ENCODE results near the gene TBC1D22A.

TBC1D22A gene

DNA sequence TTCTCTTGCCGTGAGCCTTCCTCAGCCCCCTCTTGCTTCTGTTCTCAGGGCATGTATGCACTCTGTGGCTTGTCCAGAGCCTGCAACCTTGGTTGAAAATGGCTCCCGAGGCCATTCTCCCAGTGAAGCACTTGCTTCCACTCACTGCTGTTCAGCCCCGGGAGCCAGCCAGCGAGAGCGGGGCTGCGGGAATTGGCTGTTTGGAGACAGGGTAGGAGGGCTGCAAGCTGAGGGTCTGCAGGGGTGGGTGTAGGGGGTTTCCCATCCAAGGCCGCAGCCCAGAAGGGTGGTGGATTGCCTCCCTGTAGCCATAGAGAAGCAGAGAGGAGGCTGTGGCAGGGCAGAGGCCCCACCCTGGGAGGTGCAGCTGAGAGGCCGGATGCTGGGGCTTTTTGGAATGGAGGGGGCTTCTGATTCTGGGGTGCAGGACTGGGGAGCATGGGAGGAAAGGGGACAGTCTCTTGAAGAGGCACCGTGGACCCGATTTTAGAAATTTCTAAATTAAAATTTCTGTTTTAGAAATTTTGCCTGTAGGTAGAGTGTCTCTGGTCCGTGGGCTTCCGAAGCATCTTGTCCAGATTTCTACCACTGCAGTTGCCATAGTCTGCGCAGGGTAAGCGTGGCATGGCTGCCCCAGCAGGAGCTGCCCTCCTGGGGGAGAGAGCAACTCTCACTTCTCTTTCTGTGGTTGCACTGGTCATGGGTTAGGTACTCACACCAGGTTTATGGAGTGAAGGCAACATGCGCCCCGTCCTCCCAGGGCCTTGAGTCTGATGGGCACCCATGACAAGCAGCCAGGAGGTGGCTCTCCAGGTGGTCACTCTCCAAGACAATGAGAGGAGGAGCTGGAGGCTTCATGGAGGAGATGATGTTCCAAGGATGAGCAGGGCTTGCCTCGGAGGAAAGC lies 100.2 kb downstream of the TBC1D22A start:
- DNase-seq = no peak

DNA sequence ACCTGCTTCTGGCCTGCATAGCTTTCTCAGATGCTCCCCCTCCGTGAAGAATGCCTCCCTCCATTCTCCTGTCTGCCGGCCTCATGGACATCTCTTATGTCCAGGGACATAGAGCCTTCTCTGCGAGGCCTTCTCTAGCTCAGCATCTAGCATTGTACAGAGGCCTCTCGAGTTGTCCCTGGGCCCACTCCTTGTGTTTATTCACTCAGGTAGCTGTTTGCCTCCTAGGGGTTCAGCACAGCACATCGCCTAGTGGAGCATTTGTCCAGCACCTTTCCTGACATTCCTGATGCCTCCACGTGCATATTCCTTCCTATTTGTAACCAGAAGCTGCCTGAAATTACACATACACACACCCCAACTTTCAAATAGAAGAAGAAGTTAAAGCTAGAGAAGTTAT lies 101.3 kb downstream of the TBC1D22A start:
- DNase-seq = no peak

DNA sequence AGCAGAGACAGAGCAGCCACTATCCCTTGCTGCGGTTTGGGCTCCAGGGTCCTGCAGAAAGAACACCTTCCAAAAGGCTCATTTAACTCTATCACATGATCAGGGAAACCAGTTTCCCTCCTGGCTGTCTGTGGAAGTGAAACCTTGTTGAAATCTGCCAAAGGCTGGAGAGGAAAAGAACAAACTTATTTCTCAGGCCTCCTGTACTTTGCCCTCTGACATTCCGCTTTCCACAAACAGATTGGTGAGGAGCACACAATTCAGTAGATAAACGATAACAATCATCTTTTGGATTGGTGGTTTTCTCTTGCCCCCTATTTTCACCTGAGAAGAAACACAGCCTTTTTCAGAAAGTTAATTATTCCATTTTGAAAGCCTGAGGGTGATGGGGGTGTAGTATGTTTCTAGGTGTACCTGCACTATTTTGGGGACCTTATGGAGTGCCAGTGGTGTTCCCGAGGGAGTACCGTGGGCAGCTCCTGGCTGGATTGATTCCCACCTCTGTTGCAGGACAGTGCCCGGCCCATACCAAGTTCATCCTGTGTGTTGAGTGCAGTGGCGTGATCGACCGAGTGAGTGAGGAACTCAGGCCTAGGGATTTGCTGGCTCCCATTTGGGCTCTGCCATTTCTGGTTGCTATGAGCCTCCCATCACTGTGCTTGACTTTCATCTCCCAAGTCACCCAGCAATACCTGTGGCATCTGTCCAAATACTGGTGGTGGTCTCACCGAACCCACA lies 102.0 kb downstream of the TBC1D22A start:
- no peak for DNase-seq

DNA sequence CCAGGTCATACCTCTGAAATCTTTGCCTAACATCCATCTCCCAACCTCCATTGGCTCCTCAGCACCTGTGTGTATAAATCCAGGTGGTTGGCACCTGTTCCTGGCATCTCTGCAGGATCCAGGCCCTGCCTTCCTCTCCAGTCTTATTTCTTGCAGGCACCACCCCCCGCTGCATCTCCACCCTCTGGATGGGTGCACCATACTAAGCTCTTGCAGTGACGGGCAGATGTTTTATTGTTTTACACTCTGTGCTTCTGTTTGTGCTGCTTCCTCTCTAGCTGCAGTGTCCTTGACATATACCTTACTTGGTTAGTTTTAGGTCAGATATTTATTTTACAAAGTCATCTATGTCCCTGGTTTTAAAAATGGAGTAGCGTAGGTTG lies 102.6 kb downstream of the TBC1D22A start:
- DNase-seq = no peak

DNA sequence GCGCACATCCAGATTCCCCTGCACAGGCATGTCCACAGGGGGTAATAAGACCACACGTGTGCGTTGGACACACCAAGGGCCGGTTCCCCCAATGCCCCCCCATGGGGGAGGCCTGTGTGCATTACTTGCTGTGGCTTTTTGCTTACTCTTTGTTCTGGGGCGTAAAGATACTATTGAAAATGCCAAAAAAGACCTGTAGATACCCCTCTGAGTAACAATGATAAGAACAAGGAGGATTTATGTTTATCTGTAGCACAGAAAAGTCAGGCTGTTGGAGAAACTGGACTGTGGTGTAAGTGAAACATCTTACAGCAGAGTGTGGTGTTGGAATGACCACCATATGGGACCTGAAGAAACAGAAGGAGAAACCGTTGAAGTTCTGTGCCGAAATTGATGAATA lies 103.2 kb downstream of the TBC1D22A start:
- DNase-seq = no peak

GRCh38 chr22:46866591-46866990 lies 104.1 kb downstream of the TBC1D22A start:
- DNase-seq = no peak

DNA sequence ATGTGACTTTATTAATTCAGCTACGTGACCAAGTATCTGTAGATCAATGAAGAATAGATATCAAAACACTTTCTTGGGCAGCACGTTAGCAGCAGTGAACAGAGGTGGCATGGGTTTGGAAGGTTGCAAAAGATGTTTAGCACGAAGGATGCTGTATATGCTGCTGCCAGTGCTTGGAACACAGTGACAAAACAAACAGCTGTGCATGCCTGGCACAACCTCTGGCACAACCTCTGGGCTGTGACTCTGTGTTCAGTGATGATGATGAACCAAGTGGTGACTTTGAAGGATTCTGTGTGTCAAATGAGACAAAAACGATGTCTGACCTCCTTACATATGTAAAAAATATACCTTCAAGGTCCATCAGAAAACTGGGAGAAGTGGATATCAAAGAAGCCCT lies 104.7 kb downstream of the TBC1D22A start:
- no peak for DNase-seq

DNA sequence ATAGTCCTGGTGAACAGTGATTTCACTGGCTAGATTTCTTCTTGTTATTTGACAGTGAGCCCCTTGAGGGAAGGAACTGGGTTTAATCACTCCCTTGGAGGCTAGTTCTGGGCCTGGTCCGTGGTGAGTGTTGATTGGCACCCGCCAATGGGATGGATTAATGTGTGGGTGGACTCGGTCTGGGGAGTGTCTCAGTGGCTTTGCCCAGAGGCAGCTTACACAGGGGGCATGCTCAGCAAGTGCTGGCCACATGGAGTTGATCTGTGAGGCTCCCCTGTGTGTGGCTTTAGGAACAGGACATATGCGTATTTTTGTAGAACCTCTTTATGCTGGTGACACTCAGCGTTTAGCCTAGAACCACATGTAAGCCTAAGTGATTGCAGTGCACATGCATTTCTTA lies 106.9 kb downstream of the TBC1D22A start:
- DNase-seq = no peak

GRCh38 chr22:46869831-46870441 lies 107.5 kb downstream of the TBC1D22A start:
- DNase-seq = no peak

GRCh38 chr22:46871826-46872225 lies 109.4 kb downstream of the TBC1D22A start:
- no peak for DNase-seq

GRCh38 chr22:46875089-46875488 lies 112.6 kb downstream of the TBC1D22A start:
- no peak for DNase-seq

DNA sequence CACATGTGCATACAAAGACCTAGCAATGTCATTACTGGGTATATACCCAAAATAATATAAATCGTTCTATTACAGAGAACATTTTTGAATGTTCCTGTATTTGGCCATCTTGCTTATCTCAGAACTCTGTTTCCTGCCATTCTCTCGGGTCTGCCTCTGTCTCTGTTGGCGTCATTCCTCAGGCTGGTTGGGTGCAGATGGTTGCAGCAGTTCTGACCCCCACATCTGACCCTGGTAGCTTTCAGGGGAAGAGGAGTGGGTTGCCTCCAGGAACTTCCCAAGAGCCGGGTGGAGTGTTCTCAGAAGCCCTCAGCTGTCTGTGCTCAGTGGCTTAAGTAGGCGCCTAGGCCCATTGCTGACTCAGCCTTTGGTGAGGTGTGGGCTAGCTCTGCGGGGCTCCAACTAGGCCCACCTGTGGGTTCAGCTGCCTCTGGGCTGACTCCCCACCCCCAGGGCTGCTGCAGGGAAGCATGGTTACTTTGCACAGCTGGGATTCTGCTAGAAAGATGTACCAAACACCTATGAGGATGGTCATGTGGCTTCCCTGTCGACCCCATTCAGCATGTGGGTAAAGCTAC lies 114.0 kb downstream of the TBC1D22A start:
- no peak for DNase-seq

- DNase-seq = no peak
Measured at GRCh38 chr22:46878191-46878948, 115.9 kb downstream of the TBC1D22A start.

DNA sequence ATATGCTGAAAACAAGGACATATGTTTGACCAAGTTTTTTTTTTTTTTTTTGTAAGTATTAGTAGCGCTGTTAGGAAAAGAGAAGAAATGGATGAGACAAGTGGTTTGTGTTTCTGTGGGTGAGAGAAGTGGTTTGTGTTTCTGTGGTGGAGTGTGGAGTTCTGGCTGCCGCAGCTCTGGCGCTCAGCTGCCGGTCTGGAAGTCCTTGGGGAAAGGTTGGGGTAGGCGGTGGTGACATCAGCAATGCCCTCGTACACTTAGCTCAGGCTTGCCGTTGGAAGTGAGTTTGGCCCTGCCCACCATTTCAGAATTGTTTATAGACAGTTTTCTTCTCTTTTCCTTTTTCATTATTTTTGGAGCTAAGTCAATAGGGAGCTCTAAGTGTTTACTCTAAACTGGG lies 116.6 kb downstream of the TBC1D22A start:
- peak; percentile 43 for DNase-seq

- DNase-seq = no peak
Measured at GRCh38 chr22:46881373-46882118, 119.1 kb downstream of the TBC1D22A start.

GRCh38 chr22:46883092-46883910 lies 120.9 kb downstream of the TBC1D22A start:
- no peak for DNase-seq

GRCh38 chr22:46884365-46884764 lies 121.9 kb downstream of the TBC1D22A start:
- DNase-seq = no peak

- DNase-seq = no peak
Measured at GRCh38 chr22:46887978-46888377, 125.5 kb downstream of the TBC1D22A start.

DNA sequence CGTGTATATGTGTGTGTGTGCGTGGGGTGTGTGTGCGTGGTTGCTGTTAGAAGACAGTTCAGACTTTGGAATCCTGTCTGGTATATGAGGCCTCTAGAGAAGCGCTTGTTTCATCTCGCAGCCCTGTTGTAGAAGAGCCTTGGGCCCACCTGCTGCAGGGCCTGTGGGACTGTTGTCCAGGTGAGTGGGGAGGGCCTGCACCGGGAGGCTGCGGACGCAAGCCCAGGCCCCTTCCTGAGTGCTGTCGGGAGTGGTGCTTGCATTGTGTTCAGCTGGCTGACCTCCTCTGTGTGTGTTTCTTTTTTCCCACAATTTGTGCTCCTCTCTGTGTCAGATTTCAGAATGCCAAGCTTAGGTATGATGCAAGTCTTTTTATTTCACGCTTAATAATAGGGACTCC lies 128.4 kb downstream of the TBC1D22A start:
- DNase-seq = no peak

GRCh38 chr22:46891382-46891951 lies 129.0 kb downstream of the TBC1D22A start:
- DNase-seq = no peak

GRCh38 chr22:46892866-46893265 lies 130.4 kb downstream of the TBC1D22A start:
- no peak for DNase-seq

All from right hindlimb (tissue), 1 donor.